ENCODE results near the gene ECM2.

The ECM2 gene

DNA sequence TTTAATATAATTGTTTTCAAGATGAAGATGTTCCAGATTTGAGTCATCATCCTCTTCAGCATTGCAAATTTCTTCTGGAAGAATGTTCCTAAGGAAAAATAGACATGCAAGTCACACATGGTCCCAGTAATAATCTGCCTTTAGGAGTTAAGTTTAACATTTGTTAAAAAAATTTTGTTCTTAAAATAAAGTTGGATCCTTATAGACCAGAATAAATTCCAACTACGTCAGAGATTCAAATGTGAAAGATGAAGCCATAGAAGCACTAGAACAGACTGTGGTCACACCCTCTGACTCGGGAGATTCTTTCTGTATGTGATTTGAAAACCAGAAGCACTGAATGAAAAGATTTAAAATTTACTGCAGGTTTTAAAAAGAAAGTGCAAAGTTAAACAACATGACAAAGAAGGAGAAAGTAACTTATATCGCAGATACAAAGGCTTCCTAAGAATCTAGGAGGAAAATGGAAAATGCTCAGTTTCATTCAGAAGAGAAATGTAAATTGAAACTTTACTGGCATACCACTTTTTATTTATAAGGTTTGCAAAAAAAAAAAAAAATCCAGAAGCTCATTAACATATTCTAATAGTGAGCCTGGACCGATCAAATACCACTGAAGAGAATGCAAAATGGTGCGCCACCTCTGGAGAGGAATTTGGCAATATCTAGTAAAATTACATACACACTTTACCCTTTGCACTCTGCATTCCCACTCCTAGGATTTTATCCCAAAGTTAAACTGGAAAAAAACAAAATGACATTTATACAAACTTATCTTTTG, 39.2 kb downstream of the ECM2 start:
- no peak for DNase-seq

DNA sequence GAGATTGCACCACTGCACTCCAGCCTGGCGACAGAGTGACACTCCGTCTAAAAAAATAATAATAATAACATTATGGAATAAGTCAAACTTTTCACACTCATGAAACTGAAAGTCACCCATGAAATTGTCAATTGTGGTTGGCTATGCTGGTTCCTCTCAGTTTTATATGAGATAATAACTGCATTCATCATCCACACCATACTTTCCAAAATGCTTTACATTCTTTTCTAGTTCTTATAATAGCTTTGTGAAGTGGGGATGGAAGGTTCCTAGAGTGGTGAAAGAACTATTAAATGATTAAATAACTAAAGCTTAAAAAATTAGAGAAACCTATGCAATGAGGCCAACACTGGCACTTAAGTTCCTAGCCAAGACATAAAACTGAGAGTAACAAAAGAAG, 40.9 kb downstream of the ECM2 start:
- DNase-seq: no peak

DNA sequence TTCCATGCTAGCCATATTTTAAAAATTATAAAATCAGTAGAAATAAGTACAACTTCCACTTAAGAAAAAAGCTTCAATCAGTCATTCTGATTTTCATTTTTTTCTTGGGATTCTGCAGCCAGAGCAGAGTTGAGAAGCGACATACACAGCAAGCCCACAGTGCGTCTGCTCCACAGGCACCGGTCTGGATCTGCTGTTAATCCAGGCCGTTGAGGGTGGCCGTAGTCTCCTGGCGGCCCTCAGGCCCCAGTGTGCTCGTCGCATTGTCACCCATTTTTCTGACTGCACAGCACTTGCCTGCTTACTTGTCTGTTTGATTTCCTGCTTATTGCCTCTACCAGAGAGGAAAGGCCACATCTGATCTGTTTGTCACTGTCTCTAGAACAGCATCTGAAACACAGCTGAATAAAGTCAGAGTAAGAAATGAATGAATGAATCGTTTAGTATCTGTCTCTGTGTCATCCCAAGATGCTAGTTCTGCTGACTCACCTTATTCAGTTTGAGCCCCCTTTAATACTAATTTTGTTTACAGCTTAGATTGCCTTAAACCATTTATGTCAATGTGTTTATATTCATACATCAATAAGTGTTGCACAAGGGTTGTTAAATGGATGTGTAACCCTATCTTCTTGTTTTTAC, 41.9 kb downstream of the ECM2 start:
- no peak for DNase-seq

DNA sequence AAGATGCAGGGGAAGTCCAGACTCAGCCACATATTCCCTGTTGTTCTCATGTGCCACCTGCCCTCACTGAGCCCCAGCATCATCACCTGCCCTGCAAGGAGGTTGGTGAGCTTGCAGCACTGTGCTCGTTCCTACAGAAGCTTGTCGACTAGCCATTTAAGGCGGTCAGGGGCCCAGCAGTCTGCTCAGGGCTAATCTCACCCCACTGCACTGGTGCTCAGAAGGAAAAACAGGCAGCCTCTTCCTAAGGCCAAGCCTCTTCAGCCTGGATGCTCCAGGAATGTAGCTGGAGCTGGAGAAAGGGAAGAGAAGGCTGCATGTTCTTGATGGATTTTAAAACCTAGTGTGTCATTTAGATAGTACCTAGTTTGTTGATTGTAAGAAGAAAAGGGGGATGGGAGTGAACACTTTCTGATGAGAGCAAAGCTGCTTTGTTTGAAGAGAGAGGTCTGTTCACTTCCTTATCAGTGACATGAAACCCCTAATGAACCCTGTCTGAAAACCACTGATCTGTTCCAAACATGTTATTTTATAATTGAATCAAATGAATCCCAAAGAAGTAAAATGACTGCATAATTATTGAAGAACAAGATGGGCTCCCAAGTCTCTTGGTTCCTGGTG, 42.9 kb downstream of the ECM2 start:
- DNase-seq: no peak

DNA sequence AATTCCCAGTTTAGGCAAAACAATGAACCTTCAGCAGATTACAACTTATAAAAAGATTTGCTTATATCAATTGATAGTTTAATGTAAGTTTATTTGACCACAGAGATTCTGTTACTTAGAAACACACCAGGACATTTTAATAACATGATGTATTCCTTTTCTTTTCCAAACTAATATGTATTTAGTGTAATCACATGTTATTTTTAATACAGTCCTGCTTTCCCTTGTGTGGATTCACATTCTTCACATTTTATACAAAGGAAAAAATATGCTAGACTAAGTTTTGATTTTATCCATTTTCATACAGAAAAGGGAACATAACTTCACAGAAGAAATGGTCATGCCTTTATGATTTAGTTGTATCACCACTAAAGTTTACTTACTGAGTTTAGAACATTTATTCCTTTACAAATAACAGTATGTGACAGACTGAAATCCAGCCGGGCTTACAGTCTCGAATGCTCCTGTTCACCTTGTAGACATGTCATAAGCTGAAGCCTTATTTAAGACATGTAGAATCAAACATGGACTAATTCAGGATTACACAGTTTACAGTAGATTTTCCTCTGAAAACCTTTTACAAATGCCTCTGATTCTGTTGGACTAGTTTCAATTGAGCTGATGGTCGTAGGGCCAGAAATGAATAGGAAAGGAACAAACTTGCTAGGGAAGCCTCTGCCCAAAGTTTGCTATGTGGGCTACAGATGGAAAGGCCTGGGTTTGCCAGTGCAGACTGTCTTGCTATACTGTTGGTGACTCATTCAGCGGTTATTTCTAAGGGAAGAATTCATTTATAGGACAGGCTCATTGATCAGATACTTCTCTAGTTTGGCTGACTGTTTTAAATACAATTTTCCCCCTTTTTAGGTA, 46.9 kb downstream of the ECM2 start:
- DNase-seq: no peak

DNA sequence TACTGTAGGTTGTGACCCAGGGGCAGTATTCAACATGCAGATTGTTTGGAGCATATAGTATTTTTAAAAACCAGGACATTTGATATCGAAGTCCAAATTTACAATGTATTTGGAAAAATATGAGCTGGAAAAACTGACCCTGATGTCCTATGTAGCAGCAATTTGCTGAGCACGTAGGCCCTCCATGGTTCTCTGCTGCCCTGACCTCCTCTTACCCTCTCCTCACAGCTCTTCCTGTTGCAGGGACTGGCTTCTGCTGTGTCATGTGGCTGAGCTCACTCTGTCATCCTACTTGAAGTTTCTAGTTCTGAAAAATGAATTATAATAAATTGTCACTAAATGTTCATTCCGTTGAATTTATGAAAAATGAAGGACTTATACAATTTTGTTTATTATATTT, 49.4 kb downstream of the ECM2 start:
- no peak for DNase-seq

DNA sequence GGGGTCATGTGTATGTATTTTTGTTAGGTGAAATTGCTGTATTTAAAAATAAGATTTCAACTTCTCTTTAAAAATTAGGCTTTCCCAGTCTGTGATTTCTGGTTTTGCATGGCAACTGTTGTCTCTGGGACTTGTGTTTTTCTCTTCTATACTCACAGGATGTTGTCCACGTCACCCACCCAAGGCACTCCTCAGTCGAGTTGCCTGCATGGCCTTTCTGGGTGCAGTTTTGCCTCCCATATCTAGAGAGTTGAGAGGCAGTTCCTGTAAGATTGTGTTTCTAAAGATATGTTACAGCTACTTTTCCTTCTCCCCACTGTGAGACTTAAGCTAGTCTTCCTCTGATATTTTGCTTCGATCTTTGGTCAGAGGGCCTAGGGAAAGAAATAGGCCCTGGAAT, 51.2 kb downstream of the ECM2 start:
- DNase-seq: no peak

DNA sequence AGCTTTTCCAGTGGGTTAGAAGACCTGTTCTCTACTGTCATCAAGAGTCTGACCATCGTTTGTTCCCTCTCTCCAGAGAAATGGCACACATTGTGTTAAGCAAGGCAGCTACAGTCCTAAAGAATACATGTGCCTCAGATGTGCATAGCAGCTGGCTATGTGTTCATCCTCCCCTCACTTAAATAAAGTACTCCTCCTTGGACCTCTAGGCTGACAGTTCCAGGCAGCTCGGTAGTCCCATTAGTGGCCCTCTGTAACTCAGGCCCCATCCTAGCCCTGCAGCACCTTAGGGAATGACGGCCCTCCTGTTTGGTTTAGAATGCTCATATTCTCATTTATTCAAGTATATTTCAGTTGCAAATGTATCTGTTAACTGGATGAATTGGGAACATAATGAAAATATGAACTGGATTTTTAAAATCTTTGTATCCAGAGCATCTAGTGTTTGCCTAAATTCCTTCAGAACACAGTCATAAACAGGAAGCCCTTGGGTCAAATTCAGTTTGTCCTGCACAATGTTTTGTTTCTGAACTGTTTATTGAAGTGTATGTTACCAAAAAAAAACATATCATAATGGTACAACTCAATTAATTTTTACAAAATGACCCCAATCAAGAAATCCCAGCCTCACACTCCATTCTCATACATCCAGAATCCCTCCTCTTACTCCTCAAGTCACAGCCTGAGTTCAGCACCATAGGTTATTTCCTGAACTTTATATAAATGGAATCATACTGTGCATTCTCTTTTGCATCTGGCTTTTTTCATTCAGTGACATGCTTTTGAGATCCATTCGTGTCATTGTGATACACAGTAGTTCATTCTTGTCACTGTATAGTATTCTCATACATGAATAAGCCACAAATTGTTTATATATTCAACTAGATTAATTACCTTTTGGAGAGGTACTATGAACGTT, 51.9 kb downstream of the ECM2 start:
- no peak for DNase-seq

DNA sequence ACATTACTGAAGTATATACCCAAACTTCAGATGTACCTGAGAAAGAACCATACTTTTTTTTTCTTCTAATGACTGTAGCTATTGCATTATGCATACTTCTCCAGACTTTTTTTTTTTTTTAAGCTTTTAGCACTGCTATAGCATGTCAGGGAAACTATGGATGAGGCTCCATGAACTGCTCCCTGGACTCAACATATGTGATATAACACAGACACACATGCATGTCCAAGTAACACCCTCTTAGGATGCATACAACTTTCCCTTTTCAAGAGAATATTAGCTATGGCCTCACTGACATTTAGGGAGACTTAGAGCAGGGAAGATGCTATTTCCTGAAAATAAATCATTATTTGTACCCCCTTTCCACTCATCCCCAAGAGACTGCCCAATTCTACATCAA, 53.0 kb downstream of the ECM2 start:
- DNase-seq: no peak

DNA sequence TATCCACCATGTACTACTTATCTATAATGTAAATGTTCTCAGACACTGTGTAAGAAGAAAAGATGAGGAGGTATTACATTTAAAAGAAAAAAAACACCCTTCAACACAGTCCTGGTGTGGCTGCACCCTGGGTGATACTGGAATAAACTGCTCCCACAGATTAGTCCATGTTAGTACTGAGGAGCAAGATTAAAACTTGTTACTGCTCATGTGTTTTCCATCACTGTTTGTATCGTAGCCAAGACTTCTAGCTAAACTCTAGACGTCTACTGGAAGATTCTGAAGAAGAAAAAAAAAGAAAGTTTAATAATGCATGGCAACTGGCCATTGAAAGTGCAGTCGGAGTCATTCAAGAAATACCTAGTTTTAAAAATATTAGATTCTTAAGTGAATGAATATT, 53.5 kb downstream of the ECM2 start, which contains the start of gene ASPN:
Gene ASPN (minus strand): TSS at position 178 of the 400 bp plus-strand sequence.
- DNase-seq: no peak

DNA sequence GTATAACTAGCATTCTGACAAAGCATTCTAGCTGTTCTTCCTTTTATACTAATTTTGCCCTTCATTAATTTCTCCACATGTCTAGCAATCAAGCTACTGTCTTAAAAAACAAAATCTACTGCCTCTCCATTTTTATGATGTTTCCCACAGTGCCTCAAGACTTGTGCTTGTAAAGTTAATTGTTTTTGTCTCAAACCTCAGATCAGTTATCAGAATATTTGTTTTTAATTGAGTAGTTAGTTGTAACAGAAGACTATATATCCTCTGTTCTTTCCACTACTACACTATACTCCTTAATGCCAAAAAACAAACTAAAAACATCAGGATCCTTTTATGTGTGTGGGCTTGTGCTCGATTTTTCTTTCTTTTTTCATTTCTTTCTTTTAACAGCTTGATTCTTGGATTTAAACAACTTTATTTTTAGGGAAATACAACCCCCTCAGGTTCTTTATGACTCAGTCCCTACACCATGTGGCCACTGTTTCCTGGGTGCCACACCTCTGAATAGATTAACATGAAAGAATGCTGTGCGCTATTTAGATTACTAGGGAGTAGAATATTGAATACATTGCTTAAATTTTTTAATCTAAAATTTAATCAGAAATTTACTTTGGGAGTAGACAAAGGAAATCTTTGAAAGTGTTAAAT, 54.7 kb downstream of the ECM2 start:
- DNase-seq: no peak

DNA sequence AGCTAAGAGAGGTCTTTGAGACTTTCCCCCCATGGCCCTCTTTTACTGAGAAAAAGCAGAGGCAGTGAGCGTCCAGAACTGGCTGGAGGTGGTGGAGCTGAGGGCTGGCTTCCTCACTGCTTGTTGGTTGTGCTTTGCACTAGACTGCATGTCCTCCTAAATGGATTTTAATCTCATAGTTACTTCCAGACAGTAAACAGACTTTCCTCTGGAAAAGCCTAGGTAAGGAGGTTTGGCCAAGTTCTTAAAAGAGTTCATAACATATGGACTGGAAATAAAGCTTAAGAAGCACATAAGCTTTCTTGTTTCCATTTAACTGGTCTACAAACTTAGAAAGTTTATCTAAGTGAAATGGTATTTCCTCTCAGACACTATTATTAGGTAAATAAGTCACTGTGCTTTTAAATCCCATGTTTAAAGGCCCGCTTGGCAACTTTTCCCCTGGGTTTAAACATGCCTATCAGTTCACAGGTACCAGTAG, 55.5 kb downstream of the ECM2 start:
- DNase-seq: no peak

DNA sequence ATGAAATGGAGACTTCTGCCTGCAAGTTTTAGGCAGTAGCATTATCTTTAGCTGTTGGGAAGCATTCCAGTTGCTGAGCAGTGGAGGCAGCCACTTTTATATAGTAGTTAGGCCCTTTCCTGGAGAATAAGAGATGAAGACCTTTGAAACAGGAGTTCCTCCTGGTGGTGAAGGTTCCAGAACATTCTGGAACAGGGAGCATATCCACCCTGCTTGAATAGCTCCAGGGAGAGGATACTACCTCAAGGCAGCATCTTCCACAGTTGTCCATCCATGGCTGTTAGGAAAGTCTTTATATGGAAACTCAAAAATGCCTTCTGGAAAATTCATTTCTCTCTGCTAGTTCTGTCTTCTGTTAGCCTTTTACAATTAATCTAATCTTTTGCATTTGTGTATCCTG, 56.4 kb downstream of the ECM2 start:
- no peak for DNase-seq

DNA sequence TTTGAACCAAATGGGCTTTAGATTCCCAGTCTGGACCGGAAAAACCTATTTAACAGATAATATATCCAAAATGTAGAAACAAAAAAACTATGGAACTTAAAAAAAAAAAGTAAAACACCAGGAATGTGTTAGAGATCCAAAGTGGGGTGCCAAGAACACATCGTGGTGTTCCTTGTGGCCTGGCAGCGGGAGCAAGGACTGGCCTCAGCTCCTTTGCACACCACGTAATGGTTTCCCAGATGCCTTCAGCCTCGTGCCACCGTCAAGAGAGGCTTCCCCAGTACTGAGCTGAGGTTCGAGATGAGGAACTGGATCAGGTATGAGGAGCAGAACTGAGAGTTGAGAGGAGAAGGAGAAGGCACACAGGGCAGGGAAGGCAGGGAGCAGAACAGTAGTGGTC, 57.0 kb downstream of the ECM2 start:
- no peak for DNase-seq

DNA sequence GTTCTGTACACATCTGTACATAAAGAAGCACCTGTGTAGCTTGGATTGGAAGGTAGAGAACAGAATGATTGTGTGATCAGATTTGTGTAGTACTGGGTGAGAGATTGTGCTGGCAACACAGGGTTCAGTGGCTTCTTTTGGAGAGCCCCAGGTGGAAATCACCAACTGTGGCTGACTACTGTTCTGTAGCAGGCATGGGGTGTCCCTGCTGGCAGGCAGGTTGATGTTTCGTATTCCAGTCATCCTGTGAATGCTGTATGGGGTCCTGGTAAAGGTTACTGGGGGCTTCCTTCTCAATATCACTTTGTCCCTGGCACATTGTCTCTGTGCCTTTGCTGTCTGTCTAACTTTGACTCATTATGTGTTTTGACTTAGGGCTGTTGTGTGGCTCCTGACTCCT, 58.8 kb downstream of the ECM2 start:
- no peak for DNase-seq

DNA sequence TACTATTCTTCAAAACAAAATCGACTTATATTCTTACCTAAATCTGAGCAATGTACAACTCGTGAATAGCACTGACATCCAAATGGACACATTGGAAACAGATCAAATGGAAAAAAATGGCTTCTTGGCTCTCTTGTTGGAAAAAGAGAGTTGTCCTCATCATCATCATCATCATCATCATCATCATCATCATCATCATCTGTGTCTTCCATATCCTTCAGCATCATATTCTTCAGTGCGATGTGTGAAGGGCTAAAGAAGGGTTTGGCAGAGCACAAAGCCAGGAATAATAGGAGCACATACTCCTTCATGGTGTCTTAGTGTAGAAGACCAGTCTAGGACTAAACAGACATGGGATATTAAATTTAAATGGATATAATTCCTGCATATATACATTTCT, 61.2 kb downstream of the ECM2 start:
- no peak for DNase-seq

DNA sequence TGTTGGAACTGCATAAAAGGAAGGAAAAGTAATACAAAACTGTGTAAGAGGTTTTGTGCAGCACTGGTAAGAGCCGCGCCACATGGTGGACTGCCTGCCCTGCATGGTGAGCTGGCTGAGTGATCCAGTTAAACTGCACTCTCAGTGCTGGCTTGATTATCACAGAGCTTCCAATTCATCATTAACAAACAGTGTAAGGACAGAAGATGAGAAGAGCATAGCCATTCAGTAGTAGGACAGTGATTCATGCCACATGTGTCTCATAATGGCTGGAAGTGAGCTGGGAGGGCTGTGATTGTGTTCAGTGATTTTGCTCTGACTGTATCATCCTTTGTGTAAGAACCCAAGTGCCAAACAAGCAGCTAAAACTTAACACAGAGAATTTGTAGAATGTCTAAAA, 67.6 kb downstream of the ECM2 start:
- DNase-seq: no peak

DNA sequence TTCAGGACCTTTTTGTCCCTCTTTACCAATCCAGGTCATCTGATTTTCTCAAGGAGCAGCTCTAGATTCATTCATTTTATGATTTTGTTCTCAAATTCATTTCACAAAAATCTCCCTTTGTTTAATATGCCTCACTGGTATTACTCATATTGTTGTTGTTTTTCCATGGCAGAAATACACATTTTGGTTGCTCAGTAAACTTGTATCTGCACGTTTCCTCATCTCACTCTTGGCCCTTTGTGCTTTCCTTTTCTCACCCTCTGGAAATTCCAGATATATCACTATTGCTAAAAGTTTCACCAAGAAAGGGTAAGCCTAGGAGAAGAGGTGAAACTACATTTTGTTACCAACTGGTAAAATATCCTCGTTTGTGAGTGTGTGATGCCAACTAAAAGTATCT, 68.3 kb downstream of the ECM2 start:
- no peak for DNase-seq

DNA sequence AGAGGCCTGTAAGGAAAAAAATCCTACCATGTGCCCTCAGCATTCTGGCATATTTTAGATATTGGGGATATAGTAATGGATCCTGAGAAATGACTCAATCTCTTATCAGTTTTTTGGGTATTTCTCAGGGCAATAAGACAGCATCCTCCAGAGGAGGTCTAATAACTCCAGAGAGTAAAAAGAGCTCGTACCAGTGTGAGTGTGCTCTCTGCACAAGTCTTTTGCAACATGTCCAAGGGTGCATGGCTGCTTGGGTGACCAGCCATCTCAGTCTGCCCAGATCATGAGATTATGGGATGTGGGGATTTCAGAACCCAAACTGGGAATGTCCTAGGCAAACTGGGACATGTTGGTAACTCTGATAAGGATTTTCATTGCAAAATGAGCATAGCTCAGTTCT, 68.7 kb downstream of the ECM2 start:
- DNase-seq: no peak

DNA sequence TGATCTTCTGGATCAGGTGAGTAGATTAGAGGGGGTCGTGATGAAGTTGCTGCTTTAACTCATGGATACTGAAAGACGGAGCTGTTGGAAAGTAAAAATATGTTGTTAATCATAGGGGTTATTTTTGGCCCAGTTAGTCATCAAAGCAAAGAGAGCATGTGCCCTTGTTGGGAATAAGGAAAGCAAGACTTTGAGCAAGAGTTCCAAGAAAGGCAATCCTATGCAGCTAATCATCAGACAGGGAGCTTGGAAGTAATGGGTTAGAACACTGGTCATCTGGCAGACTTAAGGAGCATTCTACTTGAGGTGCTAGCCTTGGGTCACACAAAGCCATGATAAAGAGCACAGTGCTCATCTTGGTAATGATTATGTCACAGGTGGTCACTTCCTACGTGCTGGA, 71.8 kb downstream of the ECM2 start:
- DNase-seq: no peak

DNA sequence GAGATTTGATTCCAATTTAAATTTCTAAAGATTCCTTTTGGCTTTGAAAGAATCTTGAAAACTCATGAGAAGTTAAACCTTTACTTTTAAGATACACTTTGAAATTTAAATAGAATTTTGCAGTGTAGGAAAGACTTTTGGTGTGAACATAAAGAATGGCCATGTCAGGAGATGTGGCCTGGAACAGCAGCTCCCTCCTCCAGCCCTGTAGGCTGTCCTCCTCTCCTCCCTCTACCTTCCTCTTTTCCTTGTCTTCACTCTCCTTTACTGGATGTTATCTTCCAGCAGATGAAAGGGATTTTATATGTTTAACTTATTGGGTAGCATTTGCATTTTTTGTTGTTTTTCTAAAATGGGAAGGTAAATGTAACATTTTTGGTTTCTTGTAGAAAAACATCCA, 72.4 kb downstream of the ECM2 start:
- DNase-seq: no peak

DNA sequence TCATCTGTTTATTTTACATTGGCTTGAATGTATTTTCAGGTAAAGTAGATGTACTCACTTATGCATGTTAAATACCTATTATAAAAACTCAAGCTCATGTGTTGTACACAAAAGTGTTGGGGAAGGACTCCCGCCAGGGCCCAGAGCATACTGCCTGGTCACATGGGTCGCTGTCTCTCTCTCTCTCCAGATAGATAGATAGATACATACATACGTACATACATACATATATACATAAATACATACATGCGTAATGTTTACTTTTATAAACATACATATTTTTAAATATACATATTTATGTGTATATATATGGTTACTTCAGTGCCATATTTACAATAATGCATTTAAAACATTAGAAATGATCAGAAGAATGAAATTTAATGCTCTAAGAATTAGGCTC, 78.2 kb downstream of the ECM2 start:
- DNase-seq: no peak

Data from DMS79 (cell line).